Measurements from ENCODE around the gene REV3L.

Gene REV3L

DNA sequence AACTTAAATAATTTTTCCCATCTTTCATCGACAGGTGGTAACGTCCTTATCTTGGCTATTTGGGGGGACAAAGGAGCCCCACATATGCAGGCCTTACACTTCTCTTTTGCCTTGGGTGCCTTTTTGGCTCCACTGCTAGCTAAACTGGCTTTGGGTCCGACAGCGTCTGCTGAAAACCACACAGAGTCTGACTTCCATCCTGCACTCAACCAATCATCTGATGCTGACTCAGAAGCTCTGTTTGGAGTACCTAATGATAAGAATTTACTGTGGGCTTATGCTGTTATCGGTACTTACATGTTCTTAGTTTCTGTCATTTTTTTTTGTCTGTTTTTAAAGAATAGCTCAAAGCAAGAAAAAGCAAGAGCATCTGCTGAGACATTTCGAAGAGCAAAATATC, 217.2 kb downstream of the REV3L start:
- Mint-ChIP-seq H3K27me3 (ENCODE audit: low read depth) (no peaks in the 10 kb centered on the region), H3K9me3 (peaks cover 2% of the 10 kb centered on the region), H3K4me3 (no peak overlapping the region), H3K4me1 (peaks cover 4% of the 10 kb centered on the region), H3K27ac (no peak overlapping the region), H3K36me3 (ENCODE audit: low read depth) (peaks cover 65% of the 10 kb centered on the region)
- TF ChIP-seq, protein P1, sequence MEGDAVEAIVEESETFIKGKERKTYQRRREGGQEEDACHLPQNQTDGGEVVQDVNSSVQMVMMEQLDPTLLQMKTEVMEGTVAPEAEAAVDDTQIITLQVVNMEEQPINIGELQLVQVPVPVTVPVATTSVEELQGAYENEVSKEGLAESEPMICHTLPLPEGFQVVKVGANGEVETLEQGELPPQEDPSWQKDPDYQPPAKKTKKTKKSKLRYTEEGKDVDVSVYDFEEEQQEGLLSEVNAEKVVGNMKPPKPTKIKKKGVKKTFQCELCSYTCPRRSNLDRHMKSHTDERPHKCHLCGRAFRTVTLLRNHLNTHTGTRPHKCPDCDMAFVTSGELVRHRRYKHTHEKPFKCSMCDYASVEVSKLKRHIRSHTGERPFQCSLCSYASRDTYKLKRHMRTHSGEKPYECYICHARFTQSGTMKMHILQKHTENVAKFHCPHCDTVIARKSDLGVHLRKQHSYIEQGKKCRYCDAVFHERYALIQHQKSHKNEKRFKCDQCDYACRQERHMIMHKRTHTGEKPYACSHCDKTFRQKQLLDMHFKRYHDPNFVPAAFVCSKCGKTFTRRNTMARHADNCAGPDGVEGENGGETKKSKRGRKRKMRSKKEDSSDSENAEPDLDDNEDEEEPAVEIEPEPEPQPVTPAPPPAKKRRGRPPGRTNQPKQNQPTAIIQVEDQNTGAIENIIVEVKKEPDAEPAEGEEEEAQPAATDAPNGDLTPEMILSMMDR (IDR thresholded peaks at IDR 0.05; ENCODE audit: unreplicated experiment in 3 of 3), result no peak

DNA sequence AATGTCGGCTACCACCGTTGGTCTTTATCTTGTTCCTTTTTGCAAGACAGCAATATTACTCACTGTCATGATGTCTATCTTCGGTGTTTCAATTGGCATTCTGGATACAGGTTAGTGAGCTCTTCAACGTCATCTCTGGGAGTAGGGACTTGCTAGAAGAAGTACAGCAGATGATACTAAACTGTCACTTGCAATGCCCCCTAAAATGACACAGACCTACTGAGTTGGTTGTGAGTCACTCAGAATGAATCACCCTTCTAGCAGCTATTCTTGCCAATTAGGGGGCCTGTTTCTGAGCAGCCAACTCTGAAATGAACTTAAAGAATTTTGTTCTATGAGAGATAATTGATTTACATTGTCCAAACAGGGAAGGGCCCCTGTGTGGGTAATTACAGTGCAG, 219.2 kb downstream of the REV3L start:
- no peak overlapping the region for H3K4me3 Mint-ChIP-seq
- peaks cover 2% of the 10 kb centered on the region for H3K9me3 Mint-ChIP-seq
- peaks cover 50% of the 10 kb centered on the region for H3K36me3 Mint-ChIP-seq (ENCODE audit: low read depth)
- H3K4me1 Mint-ChIP-seq, result peaks cover 16% of the 10 kb centered on the region
- H3K27me3 Mint-ChIP-seq (ENCODE audit: low read depth), result peaks cover 3% of the 10 kb centered on the region
- TF ChIP-seq, protein P1 (IDR thresholded peaks at IDR 0.05; ENCODE audit: unreplicated experiment in 3 of 3), result no peak
- H3K27ac Mint-ChIP-seq, result no peak overlapping the region

DNA sequence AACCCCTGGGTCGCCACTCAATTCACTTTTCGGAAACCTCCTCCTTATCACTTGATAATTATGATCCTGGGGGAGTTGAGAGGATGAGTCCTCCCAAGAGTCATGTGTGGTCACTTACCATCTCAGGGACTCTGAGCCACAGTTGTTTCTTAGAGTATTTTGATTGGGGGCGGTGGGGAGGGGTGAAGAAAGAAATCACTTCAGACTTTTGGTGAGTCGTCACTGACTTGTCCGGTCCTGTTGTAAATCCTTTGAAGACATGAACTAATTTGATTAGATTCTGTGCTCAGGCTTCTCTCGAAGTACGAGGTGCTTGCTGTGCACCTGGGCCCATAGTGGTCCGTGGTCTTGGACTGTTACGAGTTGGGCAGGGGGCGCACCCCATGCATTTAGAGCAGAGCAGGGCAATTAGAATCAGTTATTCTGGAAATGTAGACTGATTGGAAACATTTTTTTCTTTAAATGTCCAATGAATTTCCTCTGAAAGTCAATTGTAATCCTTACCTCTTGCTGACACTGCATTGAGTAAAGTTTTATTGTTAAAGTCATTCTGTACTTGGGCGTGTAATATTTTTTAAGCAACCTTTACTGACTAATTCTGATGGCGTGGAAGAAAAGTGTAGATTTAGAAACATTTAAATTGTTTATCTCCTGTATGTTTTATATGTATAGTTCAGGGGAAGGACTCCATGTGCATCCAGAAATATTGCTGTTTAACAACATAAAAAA, 222.3 kb downstream of the REV3L start:
- Mint-ChIP-seq H3K4me3 (peak overlapping the region; percentile 81 to 86 (median 84)), H3K9me3 (no peaks in the 10 kb centered on the region), H3K27me3 (ENCODE audit: low read depth) (peaks cover 6% of the 10 kb centered on the region), H3K4me1 (peaks cover 19% of the 10 kb centered on the region), H3K36me3 (ENCODE audit: low read depth) (peaks cover 19% of the 10 kb centered on the region), H3K27ac (no peak overlapping the region)
- TF ChIP-seq, protein P1 (IDR thresholded peaks at IDR 0.05; ENCODE audit: unreplicated experiment in 3 of 3), result no peak

DNA sequence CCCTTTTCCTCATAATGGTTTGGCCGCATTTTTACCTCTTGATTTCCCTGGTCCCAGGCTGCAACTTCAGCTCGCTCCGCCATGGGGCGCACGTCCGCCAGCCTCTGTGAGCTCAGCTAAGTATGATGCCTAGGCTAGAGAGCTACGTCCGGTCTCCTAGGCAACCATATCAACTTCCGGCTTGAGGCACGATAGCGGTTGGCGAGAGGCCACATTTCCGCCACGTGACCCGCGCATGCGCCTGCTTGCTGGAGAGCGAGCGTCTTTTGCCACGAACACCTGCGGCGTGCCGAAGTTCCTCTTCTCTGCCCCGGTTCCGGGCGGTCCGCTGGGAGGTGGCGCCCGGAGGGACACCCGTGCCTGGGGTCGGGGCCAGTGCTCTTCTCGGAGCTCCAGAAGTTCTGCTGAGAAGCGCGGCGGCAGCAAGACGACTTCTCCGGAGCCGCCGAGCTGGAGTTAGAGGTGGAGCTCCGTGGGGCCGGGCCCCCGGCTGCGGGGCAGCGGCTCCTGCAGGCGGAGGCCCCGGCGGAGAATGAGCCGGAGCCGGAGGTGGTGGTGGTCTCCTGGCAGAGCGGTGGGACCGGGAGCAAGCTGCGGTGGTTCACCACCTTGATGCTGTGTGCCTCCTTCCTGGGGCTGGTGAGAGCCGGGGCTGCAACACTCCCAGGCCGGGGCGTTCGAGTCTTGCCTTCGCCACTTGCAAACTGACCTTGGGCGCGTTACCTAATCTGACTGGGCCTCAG, 223.8 kb downstream of the REV3L start:
- TF ChIP-seq, protein P1 (IDR thresholded peaks at IDR 0.05; ENCODE audit: unreplicated experiment in 3 of 3), result peak; percentile 87 to 95 (median 94)
- H3K4me1 Mint-ChIP-seq, result peaks cover 21% of the 10 kb centered on the region
- peak overlapping the region; percentile 40 to 68 (median 60) for H3K27ac Mint-ChIP-seq

DNA sequence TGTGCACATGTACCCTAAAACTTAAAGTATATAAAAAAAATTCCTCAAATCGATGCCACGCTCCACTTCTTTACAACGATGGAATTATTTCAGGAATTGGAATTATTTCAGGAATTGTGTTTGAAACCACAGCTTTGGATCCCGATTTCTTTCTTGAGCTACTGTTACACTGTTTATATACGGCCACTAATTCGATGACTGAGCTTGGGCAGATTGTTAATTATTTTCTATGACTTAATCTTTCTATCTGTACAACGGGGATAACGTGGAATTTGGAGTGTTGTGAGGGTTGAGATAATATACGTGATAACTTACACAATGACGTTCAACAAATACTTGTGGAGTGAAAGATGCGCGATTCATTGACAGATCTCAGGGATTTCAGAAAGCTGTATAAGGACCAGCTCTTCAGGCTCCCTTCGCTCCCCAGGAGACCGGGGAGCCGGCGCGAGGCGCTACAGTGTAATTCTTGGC, 224.4 kb downstream of the REV3L start:
- H3K9me3 Mint-ChIP-seq, result no peaks in the 10 kb centered on the region
- peaks cover 19% of the 10 kb centered on the region for H3K27me3 Mint-ChIP-seq (ENCODE audit: low read depth)

More for the DNA sequence above, 223.8 kb downstream of the REV3L start:
- H3K4me3 Mint-ChIP-seq, result peak overlapping the region; percentile 81 to 86 (median 84)
- no peaks in the 10 kb centered on the region for H3K9me3 Mint-ChIP-seq
- H3K36me3 Mint-ChIP-seq (ENCODE audit: low read depth), result peaks cover 10% of the 10 kb centered on the region
- peaks cover 15% of the 10 kb centered on the region for H3K27me3 Mint-ChIP-seq (ENCODE audit: low read depth)

More for the DNA sequence above, 224.4 kb downstream of the REV3L start:
- H3K4me3 Mint-ChIP-seq, result peak overlapping the region; percentile 81 to 86 (median 84)
- TF ChIP-seq, protein P1 (IDR thresholded peaks at IDR 0.05; ENCODE audit: unreplicated experiment in 3 of 3), result no peak
- H3K27ac Mint-ChIP-seq, result peak overlapping the region; percentile 40 to 68 (median 60)
- H3K4me1 Mint-ChIP-seq, result peaks cover 27% of the 10 kb centered on the region
- H3K36me3 Mint-ChIP-seq (ENCODE audit: low read depth), result peaks cover 5% of the 10 kb centered on the region
